ENCODE results near the gene ZFHX3.

- TF ChIP-seq EZH2 (IDR thresholded peaks at IDR 0.05; ENCODE audit: low read length) = no peak
- TF ChIP-seq CTCF (optimal IDR thresholded peaks at IDR 0.05 in 1 of 3, IDR thresholded peaks at IDR 0.05 in 1 of 3, conservative IDR thresholded peaks at IDR 0.05 in 1 of 3; ENCODE audit: extremely low read depth in 1 of 3, insufficient read depth in 2 of 3, low read length in 3 of 3) = no peak
Observed at GRCh38 chr16:73046849-73047214, 1.1 kb downstream of the ZFHX3 start.
